ENCODE measurements around the gene GTF3C1.

The GTF3C1 gene

DNA sequence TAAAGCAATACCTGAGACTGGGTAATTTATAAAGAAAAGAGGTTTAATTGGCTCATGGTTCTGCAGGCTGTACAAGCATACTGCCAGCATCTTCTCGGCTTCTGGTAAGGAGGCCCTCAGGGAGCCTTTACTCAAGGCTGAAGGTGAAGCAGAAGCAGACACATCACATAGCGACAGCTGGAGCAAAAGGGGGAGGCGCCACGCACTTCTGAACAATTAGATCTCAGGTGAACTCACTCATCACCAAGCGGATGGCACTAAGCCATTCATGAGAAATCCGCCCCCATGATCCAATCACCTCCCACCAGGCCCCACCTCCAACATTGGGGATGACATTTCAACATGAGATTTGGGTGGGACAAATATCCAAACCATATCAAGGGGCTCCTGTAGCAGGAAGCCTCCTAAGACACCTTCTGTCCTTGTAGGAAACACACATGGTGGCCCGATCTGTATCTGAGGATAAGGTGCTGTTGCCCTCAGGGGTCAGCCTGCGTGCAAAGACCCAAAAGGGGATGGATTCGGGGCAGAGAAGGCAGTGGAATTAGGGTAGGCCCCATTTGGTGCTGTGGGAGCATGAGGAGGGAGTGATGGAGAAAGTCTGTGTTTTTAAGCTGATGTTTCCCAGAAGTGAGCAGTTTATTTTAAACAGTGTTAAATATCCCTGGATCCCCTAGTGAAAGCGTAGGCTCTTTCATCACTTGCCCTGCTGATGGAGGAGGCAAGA lies 124.8 kb downstream of the GTF3C1 start:
- no peak for DNase-seq (ENCODE audit: low read depth)

DNA sequence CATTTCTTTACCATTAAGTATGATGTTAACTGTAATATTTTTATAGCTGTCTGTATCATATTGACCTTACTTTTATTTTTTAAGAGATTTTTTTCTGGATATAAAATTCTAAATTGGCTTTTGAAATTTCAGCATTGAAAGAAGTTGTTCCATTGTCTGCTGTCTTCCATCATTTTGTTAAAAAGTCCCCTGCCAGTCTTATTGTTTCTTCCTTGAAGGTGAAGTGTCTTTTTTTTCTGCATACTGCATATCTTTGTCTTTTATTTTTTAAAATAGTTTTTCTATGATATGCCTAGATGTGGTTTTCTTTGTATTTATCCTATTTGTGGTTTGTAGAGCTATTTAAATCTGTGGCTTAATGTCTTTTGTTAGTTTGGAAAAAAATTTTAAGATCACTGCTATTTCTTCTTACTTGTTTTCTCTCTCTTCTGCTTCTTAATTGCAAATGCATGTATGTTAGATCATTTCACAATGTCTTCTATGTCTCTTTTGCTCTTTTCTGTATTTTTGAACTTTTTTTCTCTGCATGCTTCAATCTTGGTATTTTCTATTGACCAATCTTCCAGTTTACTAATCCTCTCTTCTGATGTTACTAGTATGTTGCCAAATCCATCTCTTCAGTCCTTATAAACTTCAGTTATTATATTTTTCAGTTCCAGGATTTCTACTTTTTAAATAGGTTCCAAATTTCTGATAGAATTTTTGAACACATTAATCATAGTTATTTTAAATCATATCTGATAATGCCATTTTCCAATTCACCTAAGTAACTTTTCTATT lies 127.6 kb downstream of the GTF3C1 start:
- no peak for DNase-seq (ENCODE audit: low read depth)

DNA sequence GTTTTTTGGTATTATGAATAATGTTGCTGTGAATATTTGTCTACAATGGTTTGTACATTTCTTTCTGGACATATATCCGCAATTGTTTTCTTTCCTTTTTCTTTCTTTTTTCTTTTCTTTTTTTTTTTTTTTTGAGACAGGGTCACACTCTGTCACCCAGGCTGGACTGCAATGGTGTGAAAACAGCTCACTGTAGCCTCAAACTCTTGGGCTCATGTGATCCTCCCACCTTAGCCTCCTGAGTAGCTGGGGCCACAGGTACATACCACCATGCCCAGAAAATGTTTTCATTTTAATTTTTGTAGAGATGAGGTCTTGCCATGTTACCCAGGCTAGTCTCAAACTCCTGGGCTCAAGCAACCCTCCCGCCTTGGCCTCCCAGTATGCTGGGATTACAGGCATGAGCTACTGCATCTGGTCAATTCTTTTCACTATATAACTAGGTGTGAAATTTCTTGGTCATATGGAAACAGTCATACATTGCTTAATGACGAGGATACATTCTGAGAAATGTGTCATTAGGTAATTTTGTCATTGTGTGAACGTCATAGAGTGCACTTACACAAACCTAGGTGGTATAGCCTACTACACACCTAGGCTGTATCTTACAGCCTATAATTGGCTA lies 132.6 kb downstream of the GTF3C1 start:
- no peak for DNase-seq (ENCODE audit: low read depth)

DNA sequence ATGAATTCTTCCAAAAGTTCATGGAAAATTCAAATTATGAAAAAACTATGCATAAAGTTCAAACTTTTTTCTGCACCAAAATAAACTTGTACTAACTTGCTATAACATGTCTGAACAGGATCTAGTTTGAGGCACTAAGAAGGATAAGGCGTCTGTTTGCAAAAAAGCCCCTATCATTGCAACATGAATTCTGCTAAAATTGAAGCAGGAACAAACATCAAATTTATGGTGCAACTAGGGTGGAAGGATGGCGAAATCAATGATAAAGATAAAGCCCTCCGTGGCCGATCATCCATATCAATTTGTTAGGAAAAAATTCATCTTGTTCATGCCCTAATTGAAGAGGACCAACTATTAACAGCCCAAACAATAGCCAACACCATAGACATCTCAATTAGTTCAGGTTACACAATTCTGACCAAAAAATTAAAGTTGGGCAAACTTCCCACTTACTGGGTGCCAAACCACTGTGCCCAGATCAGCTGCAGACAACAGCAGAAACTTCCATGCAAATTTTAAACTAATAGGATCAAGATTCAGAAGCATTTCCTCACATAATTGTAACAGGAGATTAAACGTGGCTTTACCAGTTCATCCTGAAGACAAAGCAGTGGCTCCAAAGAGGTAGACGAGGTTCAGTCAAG lies 134.8 kb downstream of the GTF3C1 start:
- no peak for DNase-seq (ENCODE audit: low read depth)

DNA sequence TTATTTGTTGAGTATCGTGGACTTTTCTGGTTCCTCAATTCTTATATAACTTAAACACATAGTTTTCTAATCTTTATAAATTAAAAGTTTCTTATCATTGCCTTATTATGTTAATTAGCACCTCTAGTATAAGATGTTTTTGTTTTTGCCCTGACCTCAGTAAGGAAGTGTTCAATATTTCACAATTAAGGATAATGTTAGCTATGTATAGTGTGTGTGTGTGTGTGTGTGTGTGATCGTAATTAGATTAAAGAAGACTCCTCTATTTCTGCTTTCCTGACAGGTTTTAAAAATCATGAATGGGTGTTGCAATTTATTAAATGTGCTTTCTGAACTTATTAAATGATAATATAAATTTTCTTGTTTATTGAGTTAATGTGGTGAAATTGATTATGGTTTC lies 135.8 kb downstream of the GTF3C1 start:
- DNase-seq (ENCODE audit: low read depth), result no peak

DNA sequence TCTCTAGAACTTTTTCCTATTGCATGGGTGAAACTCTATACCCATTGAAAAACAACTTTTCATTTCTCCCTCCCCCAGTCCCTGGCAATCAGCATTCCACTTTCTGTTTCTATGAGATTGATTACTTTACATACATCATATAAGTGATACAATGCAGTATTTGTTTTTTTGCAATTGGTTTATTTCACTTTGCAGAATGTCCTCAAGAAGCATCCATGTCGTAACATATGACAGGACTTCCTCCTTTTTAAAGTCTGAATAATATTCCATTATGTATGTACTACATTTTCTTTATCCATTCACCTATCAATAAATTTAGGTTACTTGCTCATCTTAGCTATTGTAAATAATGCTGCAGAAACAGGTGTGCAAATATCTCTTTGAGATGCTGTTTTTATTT lies 139.0 kb downstream of the GTF3C1 start:
- DNase-seq (ENCODE audit: low read depth), result no peak
